Adrenal gland (tissue), 12 donors: ENCODE results near the gene MCM3AP. TPM values are rescaled to one million over a fixed set of nuclear protein-coding genes. Genes with fewer than 3 reads are reported as not detected.
"Not testable (repeated sequence)": the region's sequence is repeated elsewhere in the genome, so short reads cannot be mapped to it uniquely, and the experiment has no call there.

ENCODE experiments used
- DNase-seq, 7 donors: peaks; one replicate each; pipeline ENCODE4 v3.0.0-alpha.2; 2019 to 2020
- H3K27ac ChIP-seq, 5 donors: fragments of 200-600 bp; sonication (generic) in 4 of 5; 1 replicate in 3 of 5; 2 replicates in 2 of 5; pipeline versions ENCODE4 v1.5.1 to v1.8.0; 2016 to 2020; ENCODE audit warnings: mild to moderate bottlenecking in 1 of 5
- H3K27me3 ChIP-seq: fragments of 200-600 bp; 2 replicates; pipeline ENCODE4 v1.8.0; 2021
- H3K36me3 ChIP-seq, 2 donors: fragments of 200-600 bp; replicated peaks in 1 of 2; 1 replicate in 1 of 2; 2 replicates in 1 of 2; pipeline versions ENCODE4 v1.5.1 to v1.8.0; 2018 to 2022
- H3K4me1 ChIP-seq, 2 donors: fragments of 200-600 bp; replicated peaks in 1 of 2; 1 replicate in 1 of 2; 2 replicates in 1 of 2; pipeline versions ENCODE4 v1.5.1 to v1.8.0; 2018 to 2021
- H3K4me3 ChIP-seq, 4 donors: fragments of 200-600 bp; sonication (generic) in 3 of 4; one replicate each; pipeline ENCODE4 v1.5.1; 2016 to 2018
- H3K9me3 ChIP-seq, 3 donors: fragments of 200-600 bp; sonication (generic) in 1 of 3; replicated peaks in 1 of 3; 1 replicate in 2 of 3; 2 replicates in 1 of 3; pipeline versions ENCODE4 v1.5.1 to v1.8.0; 2016 to 2021
- POLR2A ChIP-seq, 2 donors: fragments of 450-650 bp; IDR thresholded peaks; one replicate each; pipeline ENCODE4 v1.6.1; 2017; ENCODE audit warnings: antibody characterized with exemption in 2 of 2, mild to moderate bottlenecking in 2 of 2, moderate library complexity in 1 of 2
- WGBS, 4 donors: extraction: QIAGEN DNeasy Blood & Tissue Kit in 2 of 4; methylation state at CpG; one replicate each; pipeline versions ENCODE4 v1.1.5 to v1.1.7; 2013 to 2017; 5-methylcytosine and 5-hydroxymethylcytosine counted together
- intact Hi-C, 2 donors: fragments of 100-400 bp; cut with DNase I; formaldehyde crosslinking; loops; one replicate each; pipeline versions ENCODE4 v1.14.1 to v1.15.0; 2022 to 2023
- polyA plus RNA-seq, 3 donors: library from polyadenylated mRNA; stranded (reverse); fragments of 200-250 nt in 2 of 3; fragments of 350-450 nt in 1 of 3; fragmentation: Illumina TruSeq in 1 of 3; extraction: RNeasy Lipid Tissue Mini Kit (QIAGEN cat#74804) in 1 of 3; gene quantifications; one replicate each; pipeline ENCODE4 v1.2.3, GENCODE V29; 2013 to 2014
- total RNA-seq, 9 donors: library from RNA; depleted of rRNA in 4 of 9; stranded (reverse); fragments of >200 nt in 4 of 9; fragments of 120-200 nt in 1 of 9; fragmentation: NEBNext Ultra II Directional in 1 of 9; extraction: Animal tissue kit (Norgen Biotek cat#: 25700) in 1 of 9; gene quantifications; one replicate each; pipeline versions ENCODE4 v1.1.0 to v1.2.4, GENCODE V29; 2013 to 2023
- TF ChIP-seq, protein P1 (sequence below), 6 experiments: fragments of 450-650 bp in 4 of 6; fragments of 200-600 bp in 2 of 6; sonication (generic) in 1 of 6; IDR thresholded peaks; 1 replicate in 5 of 6; 2 replicates in 1 of 6; pipeline versions ENCODE4 v1.5.1 to v1.8.0; 2016 to 2021; ENCODE audit warnings: antibody characterized with exemption in 6 of 6, mild to moderate bottlenecking in 2 of 6, moderate library complexity in 1 of 6
- donor health status: healthy with polysubstance abuse.
- donor health status: Bipolar disorder and iron deficiency.
- donor health status: DM: yes; HTN: yes; CAD: no.
- donor health status: DM: no; HTN: no; CAD: no.
- donor health status: DM: no; HTN: no; CAD: no.
- donor health status: DM: yes; HTN: yes; CAD: no.

MCM3AP gene
- total and polyA plus RNA-seq, 12 donors: 34.8 to 89.4 (median 70.1) TPM

DNA sequence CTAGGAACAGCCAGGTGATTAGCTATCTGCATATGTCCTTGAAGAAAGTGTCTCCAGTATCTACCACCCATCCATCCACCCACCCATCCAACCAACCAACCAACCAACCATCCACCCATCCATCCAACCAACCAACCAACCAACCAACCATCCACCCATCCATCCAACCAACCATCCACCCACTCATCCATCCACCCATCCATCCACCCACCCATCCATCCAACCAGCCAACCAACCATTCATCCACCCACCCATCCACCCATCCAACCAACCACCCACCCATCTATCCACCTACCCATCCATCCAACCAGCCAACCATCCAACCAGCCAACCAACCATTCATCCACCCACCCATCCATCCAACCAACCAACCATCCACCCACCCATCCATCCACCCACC lies 26.2 kb upstream of the MCM3AP start:
- no peaks in the 10 kb centered on the region for H3K4me1 ChIP-seq
- H3K9me3 ChIP-seq: no peaks in the 10 kb centered on the region
- H3K4me3 ChIP-seq: no peak overlapping the region
- intact Hi-C loops: no loop called here
- no peaks in the 10 kb centered on the region for H3K27me3 ChIP-seq
- TF ChIP-seq, protein P1, sequence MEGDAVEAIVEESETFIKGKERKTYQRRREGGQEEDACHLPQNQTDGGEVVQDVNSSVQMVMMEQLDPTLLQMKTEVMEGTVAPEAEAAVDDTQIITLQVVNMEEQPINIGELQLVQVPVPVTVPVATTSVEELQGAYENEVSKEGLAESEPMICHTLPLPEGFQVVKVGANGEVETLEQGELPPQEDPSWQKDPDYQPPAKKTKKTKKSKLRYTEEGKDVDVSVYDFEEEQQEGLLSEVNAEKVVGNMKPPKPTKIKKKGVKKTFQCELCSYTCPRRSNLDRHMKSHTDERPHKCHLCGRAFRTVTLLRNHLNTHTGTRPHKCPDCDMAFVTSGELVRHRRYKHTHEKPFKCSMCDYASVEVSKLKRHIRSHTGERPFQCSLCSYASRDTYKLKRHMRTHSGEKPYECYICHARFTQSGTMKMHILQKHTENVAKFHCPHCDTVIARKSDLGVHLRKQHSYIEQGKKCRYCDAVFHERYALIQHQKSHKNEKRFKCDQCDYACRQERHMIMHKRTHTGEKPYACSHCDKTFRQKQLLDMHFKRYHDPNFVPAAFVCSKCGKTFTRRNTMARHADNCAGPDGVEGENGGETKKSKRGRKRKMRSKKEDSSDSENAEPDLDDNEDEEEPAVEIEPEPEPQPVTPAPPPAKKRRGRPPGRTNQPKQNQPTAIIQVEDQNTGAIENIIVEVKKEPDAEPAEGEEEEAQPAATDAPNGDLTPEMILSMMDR (IDR thresholded peaks at IDR 0.05): no peak
- no peak for TF ChIP-seq POLR2A (IDR thresholded peaks at IDR 0.05)
- no peak overlapping the region for H3K27ac ChIP-seq
- no peaks in the 10 kb centered on the region for H3K36me3 ChIP-seq
- no peak for DNase-seq

DNA sequence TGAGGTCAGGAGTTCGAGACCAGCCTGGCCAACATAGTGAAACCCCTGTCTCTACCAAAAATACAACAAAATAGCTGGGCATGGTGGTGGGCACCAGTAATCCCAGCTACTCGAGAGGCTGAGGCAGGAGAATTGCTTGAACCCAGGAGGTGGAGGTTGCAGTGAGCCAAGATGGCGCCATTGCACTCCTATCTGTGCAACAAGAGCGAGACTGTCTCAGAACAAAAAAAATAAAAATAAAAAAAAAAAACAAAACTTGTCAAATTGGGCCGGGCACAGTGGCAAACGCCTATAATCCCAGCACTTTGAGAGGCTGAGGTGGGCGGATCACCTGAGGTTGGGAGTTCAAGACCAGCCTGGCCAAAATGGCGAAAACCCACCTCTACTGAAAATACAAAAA lies 24.8 kb upstream of the MCM3AP start:
- H3K36me3 ChIP-seq, H3K27ac ChIP-seq, H3K4me3 ChIP-seq, DNase-seq, H3K27me3 ChIP-seq, H3K4me1 ChIP-seq, intact Hi-C loops, H3K9me3 ChIP-seq: not testable (repeated sequence)
- 92 to 97% (median 95%) methylated on average over 8 of the region's 8 CpGs for WGBS, 4 donors

DNA sequence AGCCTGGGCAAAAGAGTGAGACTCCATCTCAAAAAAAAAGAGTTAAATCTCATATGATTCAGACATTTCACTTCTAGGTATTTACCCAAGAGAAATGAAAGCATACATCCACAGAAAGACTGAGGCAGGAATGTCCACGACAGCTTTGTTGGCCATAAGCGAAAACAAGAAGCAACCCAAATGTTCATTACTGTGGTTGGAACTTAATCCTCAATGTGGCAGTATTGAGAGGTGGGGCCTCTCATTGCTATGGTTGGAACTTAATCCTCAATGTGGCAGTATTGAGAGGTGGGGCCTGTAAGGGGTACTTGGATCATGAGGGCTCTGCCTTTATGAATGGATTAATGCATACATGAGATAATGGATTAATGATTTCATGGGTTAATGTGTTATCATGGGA lies 23.0 kb upstream of the MCM3AP start:
- no peak for DNase-seq
- H3K27ac ChIP-seq: no peak overlapping the region

DNA sequence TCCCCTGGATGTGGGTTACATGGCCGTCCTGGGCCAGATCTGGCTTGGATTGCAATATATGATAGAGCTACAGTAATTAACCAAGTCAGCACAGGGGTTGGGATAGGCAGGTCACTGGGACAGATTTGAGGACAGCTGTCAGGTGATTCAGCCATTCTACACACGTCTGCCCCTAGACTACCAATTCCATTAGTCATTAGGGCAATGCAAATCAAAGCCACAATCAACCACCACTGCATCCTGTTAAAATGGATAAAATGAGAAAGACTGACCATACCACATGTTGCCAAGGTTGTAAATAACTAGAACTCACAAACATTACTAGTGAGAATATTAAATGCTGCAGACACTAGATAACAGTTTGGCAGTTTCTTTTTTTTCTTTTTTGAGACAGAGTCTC lies 22.2 kb upstream of the MCM3AP start:
- no peaks in the 10 kb centered on the region for H3K9me3 ChIP-seq
- no peaks in the 10 kb centered on the region for H3K4me1 ChIP-seq
- no peaks in the 10 kb centered on the region for H3K36me3 ChIP-seq
- no peak for TF ChIP-seq POLR2A (IDR thresholded peaks at IDR 0.05)
- TF ChIP-seq, protein P1 (IDR thresholded peaks at IDR 0.05): no peak
- DNase-seq: no peak
- H3K4me3 ChIP-seq: no peak overlapping the region
- H3K27me3 ChIP-seq: no peaks in the 10 kb centered on the region
- intact Hi-C loops: no loop called here
- H3K27ac ChIP-seq: no peak overlapping the region
- WGBS, 4 donors: 65 to 87% (median 78%) methylated on average over 2 of the region's 2 CpGs

More for the DNA sequence above, 23.0 kb upstream of the MCM3AP start:
- 97 to 100% (median 99%) methylated on average over 2 of the region's 2 CpGs for WGBS, 4 donors
- Histone ChIP-seq H3K27me3 (no peaks in the 10 kb centered on the region), H3K4me1 (no peaks in the 10 kb centered on the region), H3K4me3 (no peak overlapping the region), H3K9me3 (no peaks in the 10 kb centered on the region), H3K36me3 (no peaks in the 10 kb centered on the region)
- no peak for TF ChIP-seq POLR2A (IDR thresholded peaks at IDR 0.05)
- TF ChIP-seq, protein P1 (IDR thresholded peaks at IDR 0.05): no peak
- intact Hi-C loops: no loop called here

DNA sequence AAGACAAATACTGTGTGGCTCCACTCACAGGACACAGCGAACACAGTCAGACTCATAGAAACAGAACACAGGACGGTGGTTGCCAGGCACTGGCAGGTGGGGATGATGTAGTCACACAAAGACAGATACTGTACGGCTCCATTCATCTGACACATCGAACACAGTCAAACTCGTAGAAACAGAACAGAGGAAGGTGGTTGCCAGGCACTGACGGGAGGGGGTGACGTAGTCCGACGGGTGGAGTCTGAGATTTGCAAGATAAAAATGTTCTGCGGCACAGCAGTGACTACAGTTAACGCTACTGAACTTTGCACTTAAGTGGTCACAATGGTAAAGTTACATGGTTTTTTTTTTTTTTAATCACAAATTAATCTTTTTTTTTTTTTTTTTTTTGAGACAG lies 19.5 kb upstream of the MCM3AP start:
- WGBS, 4 donors: 92 to 97% (median 95%) methylated on average over 11 of the region's 11 CpGs
- Histone ChIP-seq H3K4me1 (no peaks in the 10 kb centered on the region), H3K27ac (no peak overlapping the region), H3K9me3 (no peaks in the 10 kb centered on the region), H3K27me3 (no peaks in the 10 kb centered on the region), H3K36me3 (no peaks in the 10 kb centered on the region), H3K4me3 (no peak overlapping the region)
- intact Hi-C loops: no loop called here
- no peak for DNase-seq
- TF ChIP-seq, protein P1 (IDR thresholded peaks at IDR 0.05): no peak
- no peak for TF ChIP-seq POLR2A (IDR thresholded peaks at IDR 0.05)
